ENCODE results near the gene AJM1.
"Not testable (repeated sequence)": the region's sequence is repeated elsewhere in the genome, so short reads cannot be mapped to it uniquely, and the experiment has no call there.

The AJM1 gene

DNA sequence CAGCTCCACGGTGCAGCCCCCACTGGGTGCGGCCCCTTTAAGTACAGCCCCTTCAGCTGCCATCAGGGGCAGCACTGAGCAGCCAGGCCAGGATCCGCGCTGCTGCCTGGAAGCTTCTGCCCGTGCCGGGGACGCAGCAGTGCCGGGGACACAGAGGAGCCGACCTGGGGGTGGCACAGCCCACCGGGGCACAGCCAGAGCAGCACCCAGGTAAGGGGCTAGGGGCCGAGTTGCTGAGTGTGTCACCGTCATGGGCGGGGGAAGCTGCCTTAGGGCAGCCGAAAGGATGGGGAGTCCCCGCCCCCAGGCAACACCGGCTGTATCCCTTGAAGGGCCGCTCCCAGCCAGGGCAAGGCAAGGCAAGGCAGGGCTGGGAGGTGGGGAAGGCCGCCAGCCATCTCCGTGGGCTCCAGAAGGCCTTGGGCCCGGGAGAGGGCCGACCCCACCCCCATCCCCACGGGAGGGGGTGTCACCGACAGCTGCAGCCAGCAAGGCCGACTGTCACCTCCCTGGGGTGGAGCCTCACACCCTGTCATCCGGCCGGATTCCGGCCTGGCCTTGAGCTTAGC lies at the start of gene AJM1:
TSS of gene AJM1 (plus strand) at position 99 of the 569 bp plus-strand sequence. CDS start 1,937 bp downstream, outside the sequence.
- DNase-seq: peak; percentile 82

DNA sequence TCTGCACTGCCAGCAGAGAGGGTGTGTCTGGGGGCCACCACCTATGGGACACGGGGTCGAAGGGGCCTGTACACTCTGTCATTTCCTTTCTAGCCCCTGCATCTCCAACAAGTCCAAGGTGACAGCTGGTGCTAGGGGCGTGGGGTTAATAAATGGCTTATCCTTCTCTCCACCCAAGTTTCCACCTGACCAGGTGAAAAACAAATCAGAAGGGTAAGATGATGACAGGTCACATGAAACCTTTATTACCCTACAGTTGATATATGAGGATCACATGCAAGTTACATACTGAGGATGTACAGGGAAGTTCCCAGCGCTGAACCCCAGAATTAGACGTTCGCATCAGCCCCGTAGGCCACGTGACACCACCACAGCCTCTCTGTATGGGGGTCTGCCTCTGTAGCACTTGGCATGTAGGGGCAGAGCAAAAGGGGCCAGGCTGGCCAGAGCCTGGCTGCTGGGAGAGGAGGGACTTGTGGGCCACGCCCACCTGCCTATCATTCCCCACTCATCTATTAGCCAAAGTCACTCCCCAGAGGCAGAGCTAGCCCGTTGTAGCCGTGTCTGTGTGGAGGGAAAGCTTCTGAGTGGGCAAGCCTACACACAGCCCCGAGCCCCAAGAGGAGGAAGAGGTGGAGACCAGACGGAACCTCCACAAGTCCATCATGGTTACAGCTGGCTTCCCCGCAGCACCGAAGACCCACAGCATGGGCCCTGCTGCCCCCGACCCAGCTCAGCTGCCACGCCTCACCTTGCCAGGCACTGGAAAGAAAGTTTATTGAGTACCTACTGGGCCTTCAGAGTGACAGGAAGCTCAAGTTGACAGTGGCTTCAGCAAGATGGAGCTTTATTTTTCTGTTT lies 49.0 kb upstream of the AJM1 start:
- DNase-seq: no peak

DNA sequence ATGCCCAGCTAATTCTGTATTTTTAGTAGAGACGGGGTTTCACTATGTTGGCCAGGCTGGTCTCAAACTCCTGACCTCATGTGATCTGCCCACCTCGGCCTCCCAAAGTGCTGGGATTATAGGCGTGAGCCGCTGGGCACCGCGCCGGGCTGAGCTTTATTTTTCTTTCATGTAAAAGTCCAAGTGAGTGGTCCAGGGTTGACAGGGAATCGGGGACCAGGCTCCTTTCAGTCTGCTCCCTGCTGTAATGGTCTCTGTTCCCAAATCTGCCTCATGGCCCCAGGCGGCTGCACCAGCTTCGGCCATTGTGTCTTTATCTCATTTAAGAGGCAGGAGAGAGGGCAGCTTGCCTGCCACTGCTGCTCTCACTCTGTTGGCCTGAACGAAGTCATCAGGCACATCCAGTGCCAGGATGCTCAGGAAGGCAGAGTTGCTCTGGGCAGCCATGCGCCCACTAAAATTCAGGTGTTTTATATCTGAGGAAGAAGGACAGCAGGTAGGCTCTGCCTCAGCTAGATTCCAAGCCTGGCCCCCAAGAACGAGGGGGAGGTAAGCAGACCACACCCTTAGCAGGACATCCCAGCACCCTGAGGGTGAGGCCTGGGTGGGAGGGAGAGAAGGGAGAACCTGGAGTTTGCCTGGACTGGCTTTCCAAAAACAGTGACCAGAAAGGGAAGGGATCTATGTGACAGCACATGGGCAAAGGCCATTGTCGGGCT lies 47.8 kb upstream of the AJM1 start:
- no peak for DNase-seq

DNA sequence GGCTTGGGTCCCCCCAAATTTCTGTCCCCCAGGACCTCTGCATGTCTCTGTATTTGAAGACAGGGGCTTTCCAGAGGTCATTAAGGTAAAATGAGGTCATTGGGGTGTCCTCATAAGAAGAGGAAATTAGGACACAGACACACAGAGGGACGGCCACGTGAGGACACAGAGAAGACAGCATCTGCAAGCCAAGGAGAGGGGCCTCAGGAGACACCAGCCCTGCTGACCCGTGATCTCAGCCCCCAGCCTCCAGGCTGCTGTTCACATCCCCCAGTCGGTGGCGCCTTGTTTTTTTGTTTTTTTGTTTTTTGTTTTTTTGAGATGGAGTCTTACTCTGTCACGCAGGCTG lies 47.3 kb upstream of the AJM1 start:
- no peak for DNase-seq

DNA sequence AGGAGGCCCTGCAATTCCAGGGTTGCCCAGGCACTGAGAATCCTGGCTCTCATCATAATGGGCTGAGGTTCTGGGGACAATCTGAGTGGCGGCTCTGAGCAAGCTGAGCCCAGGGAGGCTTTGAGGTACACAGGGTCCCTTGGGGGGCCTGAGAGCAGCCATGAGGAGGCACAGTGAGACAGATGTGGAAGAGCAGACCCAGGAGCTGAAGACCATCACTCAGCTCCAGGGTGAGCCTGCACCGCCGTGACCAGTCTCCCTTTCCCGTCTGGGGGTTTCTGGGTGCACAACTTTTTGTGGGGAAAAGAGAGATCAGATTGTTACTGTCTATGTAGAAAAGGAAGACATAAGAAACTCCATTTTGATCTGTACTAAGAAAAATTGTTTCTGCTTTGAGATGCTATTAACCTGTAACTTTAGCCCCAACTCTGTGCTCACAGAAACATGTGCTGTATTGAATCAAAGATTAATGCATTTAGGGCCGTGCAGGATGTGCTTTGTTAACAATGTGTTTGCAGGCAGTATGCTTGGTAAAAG lies 46.0 kb upstream of the AJM1 start, which contains the start of gene CCDC183:
TSS of gene CCDC183 (plus strand) at position 101 of the 537 bp plus-strand sequence. CDS start at position 161, 60 bp downstream.
- DNase-seq: no peak

DNA sequence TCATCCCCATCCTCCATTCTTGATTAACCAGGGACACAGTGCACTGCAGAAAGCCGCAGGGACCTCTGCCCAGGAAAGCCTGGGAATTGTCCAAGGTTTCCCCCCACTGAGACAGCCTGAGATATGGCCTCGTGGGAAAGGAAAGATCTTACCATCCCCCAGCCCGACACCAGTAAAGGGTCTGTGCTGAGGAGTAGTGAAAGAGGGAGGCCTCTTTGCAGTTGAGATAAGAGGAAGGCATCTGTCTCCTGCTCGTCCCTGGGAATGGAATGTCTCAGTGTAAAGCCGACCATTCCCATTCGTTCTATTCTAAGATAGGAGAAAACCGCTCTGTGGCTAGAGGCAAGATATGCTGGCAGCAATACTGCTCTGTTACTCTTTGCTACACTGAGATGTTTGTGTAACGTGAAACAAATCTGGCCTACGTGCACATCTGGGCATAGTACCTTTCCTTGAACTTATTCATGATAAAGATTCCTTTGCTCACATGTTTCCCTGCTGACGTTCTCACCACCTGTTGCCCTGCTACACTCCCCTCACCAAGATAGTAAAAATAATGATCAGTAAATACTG lies 45.4 kb upstream of the AJM1 start:
- peak; percentile 53 for DNase-seq

DNA sequence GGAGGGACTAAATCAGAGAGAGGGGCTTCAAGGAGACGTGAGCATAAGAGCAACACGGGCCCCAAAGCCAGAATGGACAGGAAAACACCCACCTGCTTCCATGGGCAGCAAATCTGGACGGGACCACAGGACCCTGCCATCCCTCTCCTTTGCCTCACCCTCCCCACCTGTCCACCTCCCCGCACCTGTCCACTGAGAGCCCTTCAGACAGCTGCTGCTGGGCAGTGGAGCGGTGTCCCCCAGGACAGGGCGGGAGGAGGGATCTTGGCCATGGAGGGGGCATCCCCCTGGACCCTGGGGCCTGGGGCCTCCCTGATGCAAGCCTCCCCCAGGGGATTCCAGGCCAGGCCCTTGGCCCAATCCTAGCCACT lies 43.6 kb upstream of the AJM1 start:
- no peak for DNase-seq

DNA sequence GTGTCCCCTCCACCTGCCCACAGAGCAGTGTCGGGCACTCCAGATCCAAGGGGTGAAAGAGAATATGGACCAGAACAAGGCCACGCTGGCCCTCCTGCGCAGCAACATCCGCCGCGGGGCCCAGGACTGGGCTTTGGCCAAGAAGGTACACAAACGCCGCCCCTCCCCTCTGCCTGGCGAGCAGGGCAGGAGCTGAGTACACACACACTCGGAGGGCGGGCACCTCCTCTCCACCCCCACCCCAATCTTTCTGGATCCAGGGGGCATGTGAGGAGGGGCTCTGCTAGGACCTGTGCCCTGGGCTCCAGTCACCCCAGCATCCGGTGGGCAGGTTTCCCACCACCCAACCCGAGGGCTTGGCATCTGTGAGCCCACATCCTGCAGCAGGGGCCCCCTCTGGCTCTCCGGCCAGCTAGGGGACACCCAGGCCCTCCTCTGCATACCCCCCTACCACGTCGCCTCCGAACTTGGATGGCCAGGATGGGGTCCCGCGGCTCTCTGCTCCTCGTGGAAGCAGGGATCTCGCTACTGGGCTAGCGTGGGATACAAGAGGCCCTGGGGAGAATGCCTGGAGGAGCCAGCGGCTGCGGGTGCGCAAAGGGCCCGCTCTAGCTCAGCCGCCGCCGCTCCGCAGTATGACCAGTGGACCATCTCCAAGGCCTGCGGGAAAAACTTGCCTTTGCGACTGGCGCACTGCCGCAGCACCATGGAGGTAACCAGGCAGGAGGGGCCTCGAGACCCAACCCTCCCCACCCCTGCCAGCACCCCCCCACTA lies 43.0 kb upstream of the AJM1 start:
- DNase-seq: no peak

DNA sequence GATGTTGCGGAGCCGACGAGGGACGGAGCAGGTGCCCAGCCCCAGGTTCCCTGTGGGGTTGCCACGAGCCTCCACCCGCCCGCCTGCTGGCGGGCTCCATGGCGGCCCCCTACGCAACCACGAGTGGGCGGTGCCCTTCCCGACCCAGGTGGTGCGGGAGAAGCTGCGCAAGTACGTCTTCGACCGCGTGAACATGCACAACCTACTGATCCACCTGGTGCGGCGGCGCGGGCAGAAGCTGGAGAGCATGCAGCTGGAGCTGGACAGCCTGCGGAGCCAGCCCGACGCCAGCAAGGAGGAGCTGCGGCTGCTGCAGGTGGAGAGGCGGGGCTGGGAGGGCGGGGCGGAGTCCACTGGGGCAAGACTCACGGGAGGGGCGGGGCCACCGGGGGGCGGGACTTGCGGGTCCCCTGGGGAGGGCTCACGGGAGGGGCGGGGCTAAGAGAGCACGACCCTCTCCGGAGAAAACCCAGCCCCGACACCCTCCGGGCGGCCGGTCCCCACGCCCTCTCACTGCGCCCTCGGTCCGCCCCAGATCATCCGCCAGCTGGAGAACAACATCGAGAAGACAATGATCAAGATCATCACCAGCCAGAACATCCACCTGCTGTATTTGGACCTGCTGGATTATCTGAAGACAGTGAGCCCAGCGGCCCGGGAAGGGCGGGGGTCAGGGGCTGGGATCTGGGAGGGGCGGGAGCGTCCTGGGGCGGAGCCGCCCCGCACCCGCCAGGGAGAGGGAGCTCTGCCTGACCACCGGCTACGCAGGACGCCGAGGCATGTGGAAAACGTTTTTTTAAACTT lies 42.2 kb upstream of the AJM1 start:
- peak; percentile 96 for DNase-seq

DNA sequence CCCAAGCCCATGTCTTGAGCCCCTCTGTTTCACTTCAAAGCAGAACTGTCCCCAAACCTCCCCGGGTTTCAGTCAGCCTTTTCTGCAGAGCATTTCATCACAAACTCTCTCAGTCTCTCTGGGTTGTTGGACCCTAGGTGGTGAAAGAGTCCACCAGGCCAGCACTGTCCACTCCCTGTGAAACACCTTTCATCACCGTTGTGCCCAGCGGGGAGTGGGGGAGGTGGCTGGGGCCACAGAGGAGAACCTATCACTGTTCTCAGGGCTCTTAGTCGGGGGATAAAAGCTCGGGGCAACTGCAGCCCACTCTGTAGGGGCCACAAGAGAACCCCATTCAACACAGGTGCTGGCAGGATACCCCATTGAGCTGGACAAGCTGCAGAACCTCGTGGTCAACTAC lies 40.0 kb upstream of the AJM1 start:
- no peak for DNase-seq

DNA sequence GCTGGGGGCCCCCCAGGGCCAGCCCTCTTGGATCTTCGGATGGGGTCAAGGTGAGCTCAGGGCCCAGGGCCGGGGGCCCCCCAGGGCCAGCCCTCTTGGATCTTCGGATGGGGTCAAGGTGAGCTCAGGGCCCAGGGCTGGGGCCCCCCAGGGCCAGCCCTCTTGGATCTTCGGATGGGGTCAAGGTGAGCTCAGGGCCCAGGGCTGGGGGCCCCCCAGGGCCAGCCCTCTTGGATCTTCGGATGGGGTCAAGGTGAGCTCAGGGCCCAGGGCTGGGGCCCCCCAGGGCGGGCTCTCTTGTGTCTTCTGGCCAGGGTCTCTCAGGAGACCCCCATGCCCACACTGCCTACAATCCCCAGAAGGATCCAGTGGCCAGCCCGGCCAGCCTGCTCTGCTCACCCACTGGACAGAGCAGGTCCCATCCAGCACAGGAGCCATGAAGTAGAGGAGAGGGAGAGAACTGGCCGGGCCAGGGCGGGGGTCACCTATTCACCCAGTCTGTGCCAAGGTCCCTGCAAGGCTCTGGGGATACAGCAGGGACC lies 39.2 kb upstream of the AJM1 start:
- not testable (repeated sequence) for DNase-seq

DNA sequence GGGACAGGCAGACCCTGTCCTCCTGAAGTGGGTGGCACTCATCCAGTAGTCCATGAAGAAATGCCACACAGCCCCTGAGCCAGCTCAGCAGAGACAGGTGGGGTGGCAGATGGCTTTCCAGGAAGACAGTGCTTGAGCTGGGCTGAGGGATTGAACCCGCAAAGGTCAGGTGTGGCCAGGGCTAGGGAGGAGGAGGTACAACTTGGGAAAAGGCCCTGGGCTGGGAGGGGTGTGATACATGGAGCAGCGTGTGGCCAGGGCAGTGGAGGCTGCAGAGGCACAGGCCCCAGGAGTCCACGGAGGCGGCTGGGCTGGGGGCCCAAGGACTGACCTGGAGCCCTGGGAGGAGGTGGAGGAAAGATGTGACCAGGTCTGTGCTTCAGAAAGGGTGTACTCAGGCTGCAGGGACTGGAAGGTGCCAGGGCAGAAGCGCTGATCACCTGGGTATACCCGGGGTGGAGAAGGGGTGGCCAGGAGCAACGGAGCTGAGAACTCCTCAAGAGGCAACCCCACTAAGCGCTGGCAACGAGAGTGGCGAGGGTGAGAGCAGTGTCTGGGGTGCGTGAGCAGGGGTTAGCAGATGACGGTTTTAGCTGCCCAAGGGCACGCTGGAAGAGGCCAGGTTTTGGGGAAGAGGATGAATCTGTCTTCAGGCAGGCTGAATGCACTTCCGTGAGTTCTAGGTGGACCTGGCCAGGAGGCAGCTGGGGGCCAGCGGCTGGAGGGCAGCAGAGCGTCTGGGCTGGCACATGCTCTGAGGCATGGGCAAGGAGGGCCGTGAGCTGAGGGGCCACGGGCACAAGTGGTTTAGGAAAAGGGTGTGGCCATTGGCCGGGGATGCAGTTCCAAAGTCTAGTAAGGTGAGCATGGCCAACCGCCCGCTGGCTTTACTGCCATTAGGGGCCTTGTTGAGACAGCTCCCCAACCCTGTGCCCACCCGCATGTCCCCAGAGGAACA lies 38.4 kb upstream of the AJM1 start:
- peak; percentile 41 for DNase-seq

DNA sequence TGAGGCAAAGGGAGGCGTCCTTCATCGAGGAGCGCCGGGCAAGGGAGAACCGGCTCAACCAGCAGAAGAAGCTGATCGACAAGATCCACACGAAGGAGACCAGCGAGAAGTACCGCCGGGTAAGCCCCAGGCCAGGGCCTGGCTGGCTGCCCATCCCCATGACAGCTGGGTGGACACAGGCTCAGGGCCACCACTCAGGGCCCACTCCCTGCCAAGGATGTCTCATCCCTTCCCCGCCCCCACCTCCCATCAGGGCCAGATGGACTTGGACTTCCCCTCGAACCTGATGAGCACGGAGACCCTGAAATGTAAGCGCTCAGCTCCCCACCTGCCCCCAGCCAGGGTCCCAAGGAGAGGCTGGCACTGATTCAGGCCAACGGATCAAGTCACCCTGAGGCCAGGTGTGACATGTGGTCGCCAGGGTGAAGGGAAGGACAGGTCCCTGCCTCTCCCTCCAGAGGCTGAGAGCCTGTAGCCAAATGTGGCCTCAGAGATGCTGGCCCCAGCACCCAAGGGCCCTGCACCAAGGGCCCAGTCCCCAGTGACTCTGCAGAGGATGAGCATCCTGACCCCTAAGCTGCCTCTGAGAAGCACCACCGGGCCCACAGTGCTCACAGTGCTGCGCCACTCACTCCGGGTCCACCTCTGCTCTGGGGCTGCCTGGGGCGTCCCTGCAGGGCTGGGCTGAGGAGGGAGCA lies 37.6 kb upstream of the AJM1 start:
- DNase-seq: no peak

DNA sequence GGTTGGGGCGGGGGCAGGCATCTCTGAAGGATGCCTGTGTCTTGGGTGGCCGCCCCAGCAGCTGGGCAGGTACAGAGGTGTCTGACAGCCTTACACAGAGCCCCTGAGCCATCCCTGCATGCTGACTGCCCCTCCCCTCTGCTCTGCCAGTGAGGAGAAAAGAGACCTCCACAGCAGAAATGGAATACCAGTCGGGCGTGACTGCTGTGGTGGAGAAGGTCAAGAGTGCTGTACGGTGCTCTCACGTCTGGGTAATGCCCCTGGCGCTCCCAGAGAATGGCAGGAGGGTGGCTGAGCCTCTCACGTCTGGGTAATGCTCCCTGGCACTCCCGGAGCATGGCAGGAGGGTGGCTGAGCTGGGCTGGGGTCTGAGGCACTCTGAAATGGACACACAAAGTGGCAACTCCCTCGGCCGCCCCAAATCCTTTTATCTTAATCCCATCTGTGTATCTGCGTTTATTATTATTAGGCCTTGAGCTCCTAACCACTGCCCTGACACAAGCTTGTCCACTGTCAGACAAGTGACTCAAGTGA lies 37.0 kb upstream of the AJM1 start:
- DNase-seq: no peak

DNA sequence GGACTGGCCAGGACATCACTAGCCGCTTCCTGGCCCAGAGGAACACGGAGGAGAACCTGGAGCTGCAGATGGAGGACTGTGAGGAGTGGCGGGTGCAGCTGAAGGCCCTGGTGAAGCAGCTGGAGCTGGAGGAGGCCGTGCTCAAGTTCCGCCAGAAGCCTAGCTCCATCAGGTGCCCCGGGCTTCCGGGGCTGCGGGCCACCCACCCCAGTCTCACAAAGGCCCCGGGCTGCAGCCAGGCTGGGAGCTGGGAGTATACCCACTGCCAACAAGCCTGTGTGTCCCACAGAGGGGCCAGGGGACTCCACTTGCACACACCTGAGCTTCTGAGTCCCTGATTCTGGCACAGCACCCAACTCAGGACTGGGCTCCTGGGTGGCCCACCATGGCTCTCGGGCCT lies 36.2 kb upstream of the AJM1 start:
- DNase-seq: no peak

DNA sequence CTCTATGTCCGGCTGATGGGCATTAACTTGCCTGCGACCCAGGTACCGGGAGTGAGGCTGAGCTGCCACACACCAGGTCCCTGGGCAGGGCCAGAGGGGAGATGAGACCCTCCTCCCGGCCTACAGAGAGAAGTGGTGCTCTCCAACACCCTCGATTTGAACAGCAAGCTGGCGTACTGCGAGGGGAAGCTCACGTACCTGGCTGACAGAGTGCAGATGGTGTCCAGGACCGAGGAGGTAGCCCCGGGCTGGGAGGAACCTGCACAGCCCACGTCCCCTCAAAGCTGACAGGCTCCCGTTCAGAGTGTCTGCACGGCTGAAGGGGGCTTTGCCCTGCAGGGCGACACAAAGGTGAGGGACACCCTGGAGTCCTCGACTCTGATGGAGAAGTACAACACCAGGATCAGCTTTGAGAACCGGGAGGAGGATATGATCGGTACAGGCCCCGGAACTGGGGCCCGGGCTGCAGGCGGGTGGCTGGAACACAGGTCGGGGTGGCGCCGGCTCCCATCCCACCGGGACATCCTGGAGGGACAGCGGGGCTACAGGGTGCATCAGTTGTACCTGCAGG lies 35.6 kb upstream of the AJM1 start:
- DNase-seq: no peak

DNA sequence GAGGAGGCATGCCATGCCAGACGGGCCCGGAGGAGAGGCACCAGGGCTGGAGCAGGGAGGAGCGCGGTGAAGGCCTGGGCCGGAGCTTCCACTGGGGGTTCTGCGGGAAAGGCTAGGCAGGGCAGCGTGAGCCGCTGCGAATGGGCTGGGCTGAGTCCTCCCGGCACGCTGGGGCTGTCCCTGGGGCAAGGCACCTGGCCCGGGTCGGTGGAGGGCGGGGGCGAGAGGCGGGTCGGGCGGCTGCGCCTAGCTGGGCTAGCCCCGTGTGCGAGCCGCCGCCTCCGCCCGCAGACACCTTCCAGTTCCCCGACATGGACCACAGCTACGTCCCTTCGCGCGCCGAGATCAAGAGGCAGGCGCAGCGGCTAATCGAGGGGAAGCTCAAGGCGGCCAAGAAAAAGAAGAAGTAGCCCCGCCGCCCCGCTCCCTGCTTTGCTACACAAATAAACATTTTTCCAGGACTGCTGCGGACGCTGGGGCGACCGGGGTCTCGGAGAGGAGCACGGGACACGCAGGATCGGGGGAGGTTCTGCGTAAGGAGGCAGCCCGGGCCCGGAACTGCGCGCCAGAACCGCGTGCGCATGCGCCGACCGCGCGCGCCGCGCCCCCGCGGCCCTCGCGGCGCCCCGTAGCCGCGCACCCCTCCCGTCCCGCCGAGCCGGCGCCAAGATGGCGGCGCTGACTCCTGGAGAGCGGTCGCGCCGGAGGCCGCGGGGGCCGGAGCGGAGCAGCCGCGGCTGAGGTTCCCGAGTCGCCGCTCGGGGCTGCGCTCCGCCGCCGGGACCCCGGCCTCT lies 34.8 kb upstream of the AJM1 start, which contains the start of gene RABL6:
TSS of gene RABL6 (plus strand) at position 668 of the 794 bp plus-strand sequence. CDS start 249 bp downstream, outside the sequence.
- peak; percentile 86 for DNase-seq
